Endodermal cell (in vitro differentiated cells): ENCODE results near the gene PIK3R4. TPM values are rescaled to one million over a fixed set of nuclear protein-coding genes. Genes with fewer than 3 reads are reported as not detected.

Source experiments
- DNase-seq: peaks from one replicate; pipeline ENCODE4 v3.0.0-alpha.2; 2017
- H3K27ac ChIP-seq: 2 replicates; pipeline ENCODE4 v1.5.1; 2013; ENCODE audit warnings: mild to moderate bottlenecking, low read depth, low read length, moderate library complexity
- H3K27me3 ChIP-seq: 2 replicates; pipeline ENCODE4 v1.6.1; 2013; ENCODE audit warnings: mild to moderate bottlenecking, low read length, moderate library complexity; ENCODE audit not compliant: insufficient read depth, control insufficient read depth, poor library complexity, severe bottlenecking
- H3K36me3 ChIP-seq: 2 replicates; pipeline ENCODE4 v1.7.0; 2013; ENCODE audit warnings: mild to moderate bottlenecking, low read length, moderate library complexity; ENCODE audit not compliant: control insufficient read depth, insufficient read depth
- H3K4me1 ChIP-seq: one replicate; pipeline ENCODE4 v1.7.0; 2013; ENCODE audit warnings: low read length; ENCODE audit not compliant: control insufficient read depth, insufficient read depth
- H3K4me3 ChIP-seq: 2 replicates; pipeline ENCODE4 v1.5.1; 2013; ENCODE audit warnings: mild to moderate bottlenecking, low read length, moderate library complexity
- H3K9ac ChIP-seq: 2 replicates; pipeline ENCODE4 v1.6.1; 2013; ENCODE audit warnings: mild to moderate bottlenecking, low read length, moderate library complexity; ENCODE audit not compliant: poor library complexity, severe bottlenecking; ENCODE audit errors: extremely low read depth
- H3K9me3 ChIP-seq: 2 replicates; pipeline ENCODE4 v1.6.1; 2013; ENCODE audit warnings: mild to moderate bottlenecking, low read length, moderate library complexity; ENCODE audit not compliant: control insufficient read depth
- H3K27ac Mint-ChIP-seq: 2 replicates; pipeline ENCODE4 v1.8.0; 2020; ENCODE audit warnings: mixed read lengths
- H3K27me3 Mint-ChIP-seq: 2 replicates; pipeline ENCODE4 v1.8.0; 2021; ENCODE audit warnings: mild to moderate bottlenecking, mixed read lengths; ENCODE audit not compliant: insufficient read depth
- H3K36me3 Mint-ChIP-seq: 2 replicates; pipeline ENCODE4 v1.8.0; 2020; ENCODE audit warnings: low read depth, mixed read lengths
- H3K4me1 Mint-ChIP-seq: 2 replicates; pipeline ENCODE4 v1.8.0; 2020; ENCODE audit warnings: mixed read lengths
- H3K4me3 Mint-ChIP-seq: 2 replicates; pipeline ENCODE4 v1.8.0; 2020; ENCODE audit warnings: mild to moderate bottlenecking, moderate library complexity, mixed read lengths
- H3K9me3 Mint-ChIP-seq: 2 replicates; pipeline ENCODE4 v1.8.0; 2020; ENCODE audit warnings: mild to moderate bottlenecking, mixed read lengths
- CTCF ChIP-seq: fragments of 200-600 bp; sonication (generic); conservative IDR thresholded peaks from 2 replicates; pipeline ENCODE4 v1.5.0; 2021; ENCODE audit warnings: antibody characterized with exemption, mild to moderate bottlenecking
- WGBS, 2 experiments: methylation state at CpG; one replicate each; pipeline versions ENCODE4 v1.1.5 to v1.1.7; 2013; ENCODE audit warnings: missing lambda C conversion rate in 2 of 2, mixed read lengths in 1 of 2; ENCODE audit not compliant: insufficient coverage in 1 of 2, insufficient read length in 1 of 2; 5-methylcytosine and 5-hydroxymethylcytosine counted together
- total RNA-seq, 2 donors: library from RNA; stranded (reverse); fragmentation: NEBNext Ultra II Directional in 1 of 2; extraction: Animal tissue kit (Norgen Biotek cat#: 25700) in 1 of 2; gene quantifications; 2 replicates in 1 of 2; 3 replicates in 1 of 2; pipeline ENCODE4 v1.2.1, GENCODE V29; 2021

The PIK3R4 gene
- total RNA-seq, 2 donors from 2014 or later: 40.3 to 41.2 TPM

DNA sequence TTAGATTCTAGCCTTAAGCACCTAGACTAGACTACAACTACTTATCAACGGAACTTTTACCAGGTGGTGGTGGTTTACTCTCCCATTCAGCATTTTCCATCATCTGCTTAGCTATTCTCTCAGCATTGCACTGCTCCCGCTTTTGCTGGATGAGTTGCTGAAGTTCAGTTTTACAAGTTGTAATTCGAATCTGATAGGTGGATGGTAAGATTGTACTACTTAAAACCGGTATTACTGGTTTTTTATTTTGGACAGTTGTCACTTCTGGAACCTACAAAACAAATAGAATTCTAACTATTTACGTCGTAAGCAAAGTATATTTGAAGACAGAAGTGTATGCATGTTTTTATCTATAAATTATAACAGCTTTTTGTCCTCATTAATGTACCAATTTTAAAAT, 41.1 kb downstream of the PIK3R4 start:
- no peak overlapping the region for H3K27ac ChIP-seq
- 97 to 100% methylated on average over 1 to 5 of the region's 6 CpGs for WGBS, 2 experiments
- H3K9me3 ChIP-seq: no peaks in the 10 kb centered on the region
- no peaks in the 10 kb centered on the region for H3K27me3 Mint-ChIP-seq
- H3K9ac ChIP-seq: no peak overlapping the region
- peaks cover 60% of the 10 kb centered on the region for H3K36me3 ChIP-seq
- no peak overlapping the region for H3K4me3 ChIP-seq
- no peak overlapping the region for H3K27ac Mint-ChIP-seq
- no peak for TF ChIP-seq CTCF
- H3K4me3 Mint-ChIP-seq: no peak overlapping the region
- H3K36me3 Mint-ChIP-seq: peaks cover 47% of the 10 kb centered on the region
- no peaks in the 10 kb centered on the region for H3K9me3 Mint-ChIP-seq
- H3K27me3 ChIP-seq: no peaks in the 10 kb centered on the region
- H3K4me1 Mint-ChIP-seq: no peaks in the 10 kb centered on the region
- no peaks in the 10 kb centered on the region for H3K4me1 ChIP-seq
- DNase-seq: no peak

- Histone ChIP-seq H3K27ac (no peak overlapping the region), H3K27me3 (no peaks in the 10 kb centered on the region), H3K9ac (no peak overlapping the region), H3K36me3 (peaks cover 72% of the 10 kb centered on the region), H3K4me3 (no peak overlapping the region), H3K4me1 (no peaks in the 10 kb centered on the region), H3K9me3 (no peaks in the 10 kb centered on the region)
- no peaks in the 10 kb centered on the region for H3K27me3 Mint-ChIP-seq
- no peak for DNase-seq
- H3K27ac Mint-ChIP-seq: no peak overlapping the region
- H3K4me3 Mint-ChIP-seq: no peak overlapping the region
- no peaks in the 10 kb centered on the region for H3K4me1 Mint-ChIP-seq
- H3K36me3 Mint-ChIP-seq: peaks cover 54% of the 10 kb centered on the region
- WGBS, 2 experiments: 81 to 88% methylated on average over 3 of the region's 3 CpGs
- H3K9me3 Mint-ChIP-seq: no peaks in the 10 kb centered on the region
- TF ChIP-seq CTCF: no peak
These were observed 43.6 kb downstream of the PIK3R4 start for GRCh38 chr3:130702985-130703384.

GRCh38 chr3:130700541-130700940, 46.1 kb downstream of the PIK3R4 start:
- no peaks in the 10 kb centered on the region for H3K9me3 Mint-ChIP-seq
- no peak for DNase-seq
- no peaks in the 10 kb centered on the region for H3K4me1 Mint-ChIP-seq
- peaks cover 50% of the 10 kb centered on the region for H3K36me3 Mint-ChIP-seq
- H3K4me3 Mint-ChIP-seq: no peak overlapping the region
- no peak overlapping the region for H3K27ac ChIP-seq
- WGBS, 2 experiments: 95% methylated on average over 2 of the region's 2 CpGs; no CpG with 5 or more reads in 1 of the 2 experiments
- H3K9ac ChIP-seq: no peak overlapping the region
- no peaks in the 10 kb centered on the region for H3K27me3 ChIP-seq
- H3K27me3 Mint-ChIP-seq: no peaks in the 10 kb centered on the region
- H3K27ac Mint-ChIP-seq: no peak overlapping the region
- TF ChIP-seq CTCF: no peak
- H3K4me1 ChIP-seq: no peaks in the 10 kb centered on the region
- no peaks in the 10 kb centered on the region for H3K9me3 ChIP-seq
- H3K36me3 ChIP-seq: peaks cover 66% of the 10 kb centered on the region
- no peak overlapping the region for H3K4me3 ChIP-seq
